Astrocyte (in vitro differentiated cells and primary cell): Measurements from ENCODE around the gene OR56A5. TPM values are rescaled to one million over a fixed set of nuclear protein-coding genes. Genes with fewer than 3 reads are reported as not detected.

Experiments used
- DNase-seq: peaks from one replicate; pipeline ENCODE4 v3.0.0-alpha.2; 2010; ENCODE audit warnings: low read depth
- FAIRE-seq: peaks from 2 replicates; lab custom pipeline; 2011; peaks lifted over from hg19 to GRCh38; lab: Jason Lieb, UNC
- H2AFZ ChIP-seq: 2 replicates; pipeline ENCODE4 v1.6.0; 2012; ENCODE audit warnings: low read depth, low read length, inconsistent platforms
- H3K27ac ChIP-seq: 2 replicates; pipeline ENCODE4 v1.5.1; 2011; ENCODE audit warnings: low read depth, low read length, inconsistent platforms
- H3K27me3 ChIP-seq: 2 replicates; pipeline ENCODE4 v1.6.0; 2011; ENCODE audit warnings: low read length, inconsistent platforms; ENCODE audit not compliant: insufficient read depth
- H3K36me3 ChIP-seq: 2 replicates; pipeline ENCODE4 v1.5.1; 2011; ENCODE audit warnings: low read length, inconsistent platforms; ENCODE audit not compliant: insufficient read depth
- H3K4me1 ChIP-seq: 2 replicates; pipeline ENCODE4 v1.5.1; 2011; ENCODE audit warnings: low read length, inconsistent platforms; ENCODE audit not compliant: insufficient read depth
- H3K4me2 ChIP-seq: 2 replicates; pipeline ENCODE4 v1.6.0; 2012; ENCODE audit warnings: low read length, inconsistent platforms
- H3K4me3 ChIP-seq: 2 replicates; pipeline ENCODE4 v1.5.1; 2011; ENCODE audit warnings: low read depth, mild to moderate bottlenecking, low read length, inconsistent platforms; ENCODE audit not compliant: insufficient read depth
- H3K79me2 ChIP-seq: 2 replicates; pipeline ENCODE4 v1.6.0; 2012; ENCODE audit warnings: mild to moderate bottlenecking, low read length, inconsistent platforms; ENCODE audit not compliant: insufficient read depth
- H3K9ac ChIP-seq: 2 replicates; pipeline ENCODE4 v1.6.0; 2012; ENCODE audit warnings: mild to moderate bottlenecking, low read length, inconsistent platforms
- H3K9me3 ChIP-seq: 2 replicates; pipeline ENCODE4 v1.5.1; 2012; ENCODE audit warnings: low read depth, mild to moderate bottlenecking, low read length, inconsistent platforms; ENCODE audit not compliant: insufficient read depth
- H4K20me1 ChIP-seq: 2 replicates; pipeline ENCODE4 v1.6.0; 2012; ENCODE audit warnings: low read length, inconsistent platforms; ENCODE audit not compliant: insufficient read depth
- H3K27ac Mint-ChIP-seq: one replicate; pipeline ENCODE4 v1.8.0; 2021; ENCODE audit warnings: mild to moderate bottlenecking, mixed read lengths; ENCODE audit not compliant: unreplicated experiment
- H3K27me3 Mint-ChIP-seq: one replicate; pipeline ENCODE4 v1.8.0; 2021; ENCODE audit warnings: low read depth, mixed read lengths; ENCODE audit not compliant: unreplicated experiment
- H3K36me3 Mint-ChIP-seq: one replicate; pipeline ENCODE4 v1.8.0; 2021; ENCODE audit warnings: low read depth, mixed read lengths; ENCODE audit not compliant: unreplicated experiment
- H3K4me1 Mint-ChIP-seq: one replicate; pipeline ENCODE4 v1.8.0; 2021; ENCODE audit warnings: low read depth, mixed read lengths; ENCODE audit not compliant: unreplicated experiment
- H3K4me3 Mint-ChIP-seq: one replicate; pipeline ENCODE4 v1.8.0; 2021; ENCODE audit warnings: mild to moderate bottlenecking, moderate library complexity, mixed read lengths; ENCODE audit not compliant: unreplicated experiment
- H3K9me3 Mint-ChIP-seq: one replicate; pipeline ENCODE4 v1.8.0; 2021; ENCODE audit warnings: mild to moderate bottlenecking, mixed read lengths; ENCODE audit not compliant: unreplicated experiment
- CTCF ChIP-seq: IDR thresholded peaks from 2 replicates; pipeline ENCODE4 v1.5.1; 2011; ENCODE audit warnings: low read depth, mild to moderate bottlenecking, inconsistent platforms, low read length, moderate library complexity; ENCODE audit not compliant: insufficient read depth
- EZH2 ChIP-seq: IDR thresholded peaks from 2 replicates; pipeline ENCODE4 v1.6.1; 2012; ENCODE audit warnings: mild to moderate bottlenecking, low read length, inconsistent platforms; ENCODE audit not compliant: insufficient read depth
- total RNA-seq: library from RNA; stranded (reverse); gene quantifications from 2 replicates; pipeline ENCODE4 v1.2.1, GENCODE V29; 2021

Gene OR56A5
- total RNA-seq, 1 donor from 2014 or later: not detected

- no peaks in the 10 kb centered on the region for H3K9me3 Mint-ChIP-seq
- H3K27ac ChIP-seq: no peak within 1 kb of the TSS
- H3K27ac Mint-ChIP-seq: no peak within 1 kb of the TSS
- TF ChIP-seq CTCF: no peak
- DNase-seq (no peak), FAIRE-seq (no peak)
- H3K36me3 ChIP-seq: no peaks in the 10 kb centered on the region
- H3K4me3 ChIP-seq: no peak within 1 kb of the TSS
- H3K4me3 Mint-ChIP-seq: no peak within 1 kb of the TSS
- H2AFZ ChIP-seq: no peak within 1 kb of the TSS
- no peaks in the 10 kb centered on the region for H3K9me3 ChIP-seq
- no peak within 1 kb of the TSS for H3K4me2 ChIP-seq
- no peaks in the 10 kb centered on the region for H3K4me1 ChIP-seq
- H3K27me3 ChIP-seq: no peaks in the 10 kb centered on the region
- H3K36me3 Mint-ChIP-seq: no peaks in the 10 kb centered on the region
- no peaks in the 10 kb centered on the region for H4K20me1 ChIP-seq
- no peaks in the 10 kb centered on the region for H3K4me1 Mint-ChIP-seq
- no peak within 1 kb of the TSS for H3K9ac ChIP-seq
- no peaks in the 10 kb centered on the region for H3K79me2 ChIP-seq
- no peaks in the 10 kb centered on the region for H3K27me3 Mint-ChIP-seq
Measured at GRCh38 chr11:6006846-6007245, 38.6 kb upstream of the OR56A5 start, which contains the start of gene OR56A4. TSS of gene OR56A4 (minus strand) at chr11:6006946. CDS start at chr11:6002992, 3,954 bp downstream.

GRCh38 chr11:6006395-6006794 lies 38.1 kb upstream of the OR56A5 start:
- Histone ChIP-seq H4K20me1 (no peaks in the 10 kb centered on the region), H3K79me2 (no peaks in the 10 kb centered on the region), H3K27me3 (no peaks in the 10 kb centered on the region), H3K4me2 (no peak overlapping the region), H3K9me3 (no peaks in the 10 kb centered on the region), H3K4me3 (no peak overlapping the region), H3K9ac (no peak overlapping the region), H3K4me1 (no peaks in the 10 kb centered on the region), H3K36me3 (no peaks in the 10 kb centered on the region), H2AFZ (no peak overlapping the region), H3K27ac (no peak overlapping the region)
- no peak overlapping the region for H3K4me3 Mint-ChIP-seq
- no peaks in the 10 kb centered on the region for H3K9me3 Mint-ChIP-seq
- no peak for DNase-seq
- no peaks in the 10 kb centered on the region for H3K36me3 Mint-ChIP-seq
- TF ChIP-seq CTCF: no peak
- no peak for TF ChIP-seq EZH2
- H3K27ac Mint-ChIP-seq: no peak overlapping the region
- no peaks in the 10 kb centered on the region for H3K27me3 Mint-ChIP-seq
- no peaks in the 10 kb centered on the region for H3K4me1 Mint-ChIP-seq
- no peak for FAIRE-seq

- no peaks in the 10 kb centered on the region for H3K36me3 Mint-ChIP-seq
- H3K36me3 ChIP-seq: no peaks in the 10 kb centered on the region
- no peaks in the 10 kb centered on the region for H3K27me3 ChIP-seq
- no peaks in the 10 kb centered on the region for H3K4me1 ChIP-seq
- TF ChIP-seq EZH2: no peak
- TF ChIP-seq CTCF: no peak
- H2AFZ ChIP-seq: no peak overlapping the region
- H3K9me3 ChIP-seq: no peaks in the 10 kb centered on the region
- H3K4me1 Mint-ChIP-seq: no peaks in the 10 kb centered on the region
- no peak overlapping the region for H3K27ac ChIP-seq
- FAIRE-seq (no peak), DNase-seq (no peak)
- no peaks in the 10 kb centered on the region for H4K20me1 ChIP-seq
- no peak overlapping the region for H3K9ac ChIP-seq
- peaks cover 5% of the 10 kb centered on the region for H3K27me3 Mint-ChIP-seq
- no peak overlapping the region for H3K27ac Mint-ChIP-seq
- no peak overlapping the region for H3K4me3 ChIP-seq
- no peaks in the 10 kb centered on the region for H3K79me2 ChIP-seq
- no peaks in the 10 kb centered on the region for H3K9me3 Mint-ChIP-seq
- H3K4me3 Mint-ChIP-seq: no peak overlapping the region
- no peak overlapping the region for H3K4me2 ChIP-seq
Measured at GRCh38 chr11:6002202-6002699, 34.0 kb upstream of the OR56A5 start.
